ENCODE data around the gene SUCO. TPM values are rescaled to one million over a fixed set of nuclear protein-coding genes. Genes with fewer than 3 reads are reported as not detected.

The SUCO gene
- total and polyA plus RNA-seq, 2 experiments from 2014 or later = 12.4 to 24.3 TPM

GRCh38 chr1:172638249-172638648, 105.3 kb downstream of the SUCO start:
- H3K9me2 ChIP-seq (ENCODE audit: insufficient read depth) = no peaks in the 10 kb centered on the region
- H3K27me3 ChIP-seq (replicated peaks; ENCODE audit: insufficient read depth) = no peaks in the 10 kb centered on the region
- H3K9me3 ChIP-seq (ENCODE audit: low read depth) = peaks cover 11% of the 10 kb centered on the region
- TF ChIP-seq EZH2phosphoT487 (IDR thresholded peaks at IDR 0.05; ENCODE audit: insufficient read depth, low read depth) = no peak
- TF ChIP-seq EZH2 (IDR thresholded peaks at IDR 0.05; ENCODE audit: insufficient read depth, poor library complexity, severe bottlenecking) = no peak
- no peak overlapping the region for H2AFZ ChIP-seq
- H3K36me3 ChIP-seq (ENCODE audit: low read depth) = no peaks in the 10 kb centered on the region
- H3K27ac ChIP-seq = peak overlapping the region; percentile 98
- peaks cover 45% of the 10 kb centered on the region for H3F3A ChIP-seq (ENCODE audit: insufficient read depth)
- peaks cover 37% of the 10 kb centered on the region for H3K4me1 ChIP-seq (ENCODE audit: insufficient read depth)
- H3K4me3 ChIP-seq = peak overlapping the region; percentile 63; the same call in 1 of the 2 replicates
- 74 to 82% methylated on average over 2 of the region's 2 CpGs for WGBS, 2 experiments (ENCODE audit: low coverage in 1 of 2, low lambda C conversion rate in 2 of 2, missing lambda C conversion rate in 2 of 2)
- H4K20me1 ChIP-seq (ENCODE audit: insufficient read depth) = no peaks in the 10 kb centered on the region
- no peaks in the 10 kb centered on the region for H3K79me2 ChIP-seq (ENCODE audit: insufficient read depth)
- peak; percentile 16 for DNase-seq
- H3K4me2 ChIP-seq (ENCODE audit: unreplicated experiment) = peak overlapping the region; percentile 92
- H3K9ac ChIP-seq = peak overlapping the region; percentile 41
- in situ Hi-C loops (cut with MboI) = no loop called here

GRCh38 chr1:172638885-172639831, 106.2 kb downstream of the SUCO start:
- peaks cover 45% of the 10 kb centered on the region for H3F3A ChIP-seq (ENCODE audit: insufficient read depth)
- no peaks in the 10 kb centered on the region for H3K79me2 ChIP-seq (ENCODE audit: insufficient read depth)
- TF ChIP-seq EZH2 (IDR thresholded peaks at IDR 0.05; ENCODE audit: insufficient read depth, poor library complexity, severe bottlenecking) (no peak), EZH2phosphoT487 (IDR thresholded peaks at IDR 0.05; ENCODE audit: insufficient read depth, low read depth) (no peak)
- in situ Hi-C loops (cut with MboI) = no loop called here
- peaks cover 37% of the 10 kb centered on the region for H3K4me1 ChIP-seq (ENCODE audit: insufficient read depth)
- H2AFZ ChIP-seq = peak overlapping the region; percentile 58
- peak overlapping the region; percentile 92 for H3K4me2 ChIP-seq (ENCODE audit: unreplicated experiment)
- H3K9me2 ChIP-seq (ENCODE audit: insufficient read depth) = no peaks in the 10 kb centered on the region
- no peaks in the 10 kb centered on the region for H3K27me3 ChIP-seq (replicated peaks; ENCODE audit: insufficient read depth)
- H3K9ac ChIP-seq = peak overlapping the region; percentile 77
- H3K27ac ChIP-seq = peak overlapping the region; percentile 98
- 16 to 18% methylated on average over 9 of the region's 9 CpGs for WGBS, 2 experiments (ENCODE audit: low coverage in 1 of 2, low lambda C conversion rate in 2 of 2, missing lambda C conversion rate in 2 of 2)
- peak overlapping the region; percentile 63 for H3K4me3 ChIP-seq
- peaks cover 11% of the 10 kb centered on the region for H3K9me3 ChIP-seq (ENCODE audit: low read depth)
- no peaks in the 10 kb centered on the region for H3K36me3 ChIP-seq (ENCODE audit: low read depth)
- peak; percentile 93 for DNase-seq
- no peaks in the 10 kb centered on the region for H4K20me1 ChIP-seq (ENCODE audit: insufficient read depth)

- H3K9me2 ChIP-seq (ENCODE audit: insufficient read depth) = no peaks in the 10 kb centered on the region
These were observed 107.2 kb downstream of the SUCO start for GRCh38 chr1:172640111-172640510.

GRCh38 chr1:172641492-172641891, 108.5 kb downstream of the SUCO start:
- Histone ChIP-seq H2AFZ (no peak overlapping the region), H3K27ac (no peak overlapping the region), H3K79me2 (ENCODE audit: insufficient read depth) (no peaks in the 10 kb centered on the region), H3K4me3 (no peak overlapping the region), H3K9me2 (ENCODE audit: insufficient read depth) (no peaks in the 10 kb centered on the region), H3K4me1 (ENCODE audit: insufficient read depth) (peaks cover 37% of the 10 kb centered on the region), H3F3A (ENCODE audit: insufficient read depth) (peaks cover 44% of the 10 kb centered on the region), H3K27me3 (replicated peaks; ENCODE audit: insufficient read depth) (no peaks in the 10 kb centered on the region), H4K20me1 (ENCODE audit: insufficient read depth) (no peaks in the 10 kb centered on the region), H3K36me3 (ENCODE audit: low read depth) (no peaks in the 10 kb centered on the region), H3K9me3 (ENCODE audit: low read depth) (peaks cover 8% of the 10 kb centered on the region), H3K9ac (no peak overlapping the region), H3K4me2 (ENCODE audit: unreplicated experiment) (no peak overlapping the region)
- DNase-seq = no peak
- TF ChIP-seq EZH2phosphoT487 (IDR thresholded peaks at IDR 0.05; ENCODE audit: insufficient read depth, low read depth) (no peak), EZH2 (IDR thresholded peaks at IDR 0.05; ENCODE audit: insufficient read depth, poor library complexity, severe bottlenecking) (no peak)
- 75 to 77% methylated on average over 5 of the region's 5 CpGs for WGBS, 2 experiments (ENCODE audit: low coverage in 1 of 2, low lambda C conversion rate in 2 of 2, missing lambda C conversion rate in 2 of 2)
- in situ Hi-C loops (cut with MboI) = no loop called here

More at GRCh38 chr1:172640111-172640510, 107.2 kb downstream of the SUCO start:
- Histone ChIP-seq H3K79me2 (ENCODE audit: insufficient read depth) (no peaks in the 10 kb centered on the region), H3F3A (ENCODE audit: insufficient read depth) (peaks cover 45% of the 10 kb centered on the region), H3K9ac (peak overlapping the region; percentile 77; the same call in 1 of the 2 replicates), H3K4me2 (ENCODE audit: unreplicated experiment) (peak overlapping the region; percentile 92), H3K36me3 (ENCODE audit: low read depth) (no peaks in the 10 kb centered on the region), H3K4me1 (ENCODE audit: insufficient read depth) (peaks cover 37% of the 10 kb centered on the region), H3K27me3 (replicated peaks; ENCODE audit: insufficient read depth) (no peaks in the 10 kb centered on the region), H3K4me3 (no peak overlapping the region), H3K9me3 (ENCODE audit: low read depth) (peaks cover 11% of the 10 kb centered on the region), H4K20me1 (ENCODE audit: insufficient read depth) (no peaks in the 10 kb centered on the region), H2AFZ (peak overlapping the region; percentile 58; the same call in 1 of the 2 replicates), H3K27ac (peak overlapping the region; percentile 98)
- DNase-seq = peak; percentile 49
- in situ Hi-C loops (cut with MboI) = no loop called here
- 82 to 86% methylated on average over 8 of the region's 8 CpGs for WGBS, 2 experiments (ENCODE audit: low coverage in 1 of 2, low lambda C conversion rate in 2 of 2, missing lambda C conversion rate in 2 of 2)
- TF ChIP-seq EZH2phosphoT487 (IDR thresholded peaks at IDR 0.05; ENCODE audit: insufficient read depth, low read depth) (no peak), EZH2 (IDR thresholded peaks at IDR 0.05; ENCODE audit: insufficient read depth, poor library complexity, severe bottlenecking) (no peak)
